Glomerular visceral epithelial cell (primary cell): ENCODE results near the gene C20orf96.
"Not testable (repeated sequence)": the region's sequence is repeated elsewhere in the genome, so short reads cannot be mapped to it uniquely, and the experiment has no call there.

Experiments used
- DNase-seq: peaks from one replicate; pipeline ENCODE4 v3.0.0-alpha.2; 2016; ENCODE audit errors: extremely low spot score

C20orf96 gene, protein sequence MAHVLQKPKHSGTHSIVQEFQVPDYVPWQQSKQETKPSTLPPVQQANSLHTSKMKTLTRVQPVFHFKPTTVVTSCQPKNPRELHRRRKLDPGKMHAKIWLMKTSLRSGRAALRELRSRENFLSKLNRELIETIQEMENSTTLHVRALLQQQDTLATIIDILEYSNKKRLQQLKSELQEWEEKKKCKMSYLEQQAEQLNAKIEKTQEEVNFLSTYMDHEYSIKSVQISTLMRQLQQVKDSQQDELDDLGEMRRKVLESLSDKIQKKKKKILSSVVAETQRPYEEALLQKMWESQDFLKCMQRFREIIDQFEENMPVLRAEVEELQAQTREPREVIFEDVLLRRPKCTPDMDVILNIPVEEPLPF

DNA sequence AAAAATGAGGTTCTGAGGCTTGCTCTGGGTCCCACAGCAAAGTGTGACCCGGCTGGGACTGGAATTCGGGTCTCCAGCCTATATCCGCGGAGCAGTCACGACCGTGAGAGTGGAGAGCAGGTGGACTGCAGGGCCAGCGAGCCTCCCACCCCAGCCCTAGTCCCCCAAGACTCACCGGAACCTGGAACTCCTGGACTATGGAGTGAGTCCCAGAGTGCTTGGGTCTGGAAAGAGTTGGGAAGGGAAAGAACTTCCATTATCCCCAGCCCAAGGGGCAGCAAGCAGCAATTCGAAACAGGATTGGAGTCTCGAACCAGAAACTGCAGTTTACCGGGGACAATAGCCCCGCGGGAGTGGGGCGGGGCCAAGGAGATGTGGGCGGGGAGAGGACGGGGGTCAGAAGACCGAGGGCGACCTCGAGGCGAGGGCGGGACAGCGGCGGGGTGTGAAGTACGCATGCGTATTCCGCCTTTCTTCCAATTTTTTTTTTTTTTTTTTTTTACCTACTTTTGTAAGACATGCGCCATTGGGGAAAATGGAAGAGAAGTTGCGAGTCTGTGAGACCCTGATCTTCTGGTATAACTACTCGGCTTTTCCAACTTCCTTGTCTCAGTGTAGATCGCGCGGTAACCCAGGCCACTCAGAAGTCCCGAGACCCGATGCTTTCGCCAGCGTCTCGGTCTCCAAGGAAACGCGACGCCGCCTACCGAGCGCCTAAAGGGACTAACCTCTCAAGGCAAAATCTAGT, at the start of gene C20orf96:
Gene C20orf96, minus strand, starts transcription at position 667 of the 748 bp plus-strand sequence. Its CDS starts 140 bp downstream, at position 527.
- peak; percentile 93 for DNase-seq

DNA sequence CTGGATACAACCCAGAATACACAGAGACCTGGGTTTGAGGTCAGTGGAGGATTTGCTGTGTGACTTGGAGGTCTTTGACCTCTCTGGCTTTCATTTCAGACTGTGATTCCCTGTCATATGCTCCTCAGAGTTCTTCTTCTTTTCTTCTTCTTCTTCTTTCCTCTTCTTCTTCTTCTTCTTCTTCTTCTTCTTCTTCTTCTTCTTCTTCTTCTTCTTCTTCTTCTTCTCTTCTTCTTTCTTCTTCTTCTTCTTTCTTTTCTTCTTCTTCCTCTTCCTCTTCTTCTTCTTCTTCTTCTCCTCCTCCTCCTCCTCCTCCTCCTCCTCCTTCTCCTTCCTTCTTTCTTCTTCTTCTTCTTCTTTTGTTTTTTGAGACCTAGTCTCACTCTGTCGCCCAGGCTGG, 45.5 kb upstream of the C20orf96 start:
- DNase-seq: not testable (repeated sequence)

DNA sequence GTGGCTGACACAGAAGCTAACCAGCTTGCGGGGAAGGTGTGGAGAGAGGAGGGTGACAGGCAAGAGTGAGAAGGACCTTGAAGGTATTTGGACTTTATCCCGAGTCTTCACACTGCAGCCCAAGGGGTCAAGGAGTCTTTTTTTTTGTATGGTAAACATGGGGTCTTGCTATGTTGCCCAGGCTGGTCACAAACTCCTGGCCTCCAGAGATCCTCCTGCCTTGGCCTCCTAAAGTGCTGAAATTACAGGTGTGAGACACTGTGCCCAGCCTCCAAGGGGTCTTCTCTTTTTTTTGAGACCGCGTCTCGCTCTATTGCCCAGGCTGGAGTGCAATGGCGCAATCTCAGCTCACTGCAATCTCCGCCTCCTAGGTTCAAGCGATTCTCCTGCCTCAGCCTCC, 44.0 kb upstream of the C20orf96 start:
- no peak for DNase-seq

DNA sequence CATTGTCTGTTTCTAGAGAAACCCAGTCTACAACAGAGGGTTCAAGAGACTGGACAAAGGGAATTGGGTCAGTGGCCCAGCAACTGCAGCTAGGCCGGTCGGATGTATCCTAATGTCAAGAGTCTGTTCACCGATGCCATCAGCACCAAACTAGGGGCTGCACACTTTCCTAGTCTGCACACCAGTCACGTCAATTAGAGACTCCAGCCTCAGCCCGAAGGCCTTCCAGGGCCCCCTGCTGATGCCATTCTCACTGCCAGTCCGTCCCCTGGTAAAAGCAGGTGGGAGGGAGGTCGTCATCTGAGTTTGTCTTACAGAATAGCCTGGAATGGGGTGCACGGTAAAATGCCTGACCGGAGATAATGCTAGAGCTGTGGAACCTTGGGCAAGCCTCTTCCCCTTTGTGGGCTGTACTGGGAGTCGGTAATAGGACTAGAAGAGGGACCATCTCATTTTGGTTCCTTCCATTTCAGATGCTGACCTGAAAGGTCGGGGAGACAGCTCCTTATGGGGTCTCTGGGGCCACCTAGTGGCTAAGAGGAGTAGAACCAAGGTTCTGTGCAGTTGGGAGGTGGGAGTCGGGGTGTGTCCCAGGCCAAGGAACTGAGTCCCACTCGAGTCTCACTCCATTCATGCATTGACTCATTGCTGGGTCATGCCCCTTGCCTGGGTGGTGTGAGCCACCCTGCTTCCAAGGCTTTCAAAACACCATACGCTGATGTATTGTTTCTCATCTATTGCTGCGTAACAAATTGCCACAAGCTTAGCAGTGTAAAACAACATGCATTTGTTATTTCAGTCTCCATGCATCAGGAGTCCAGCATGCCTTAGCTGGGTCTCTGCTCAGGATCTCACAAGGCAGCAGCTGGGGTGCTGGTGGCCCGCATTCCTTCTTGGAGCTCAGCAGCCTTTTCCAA, 39.9 kb upstream of the C20orf96 start:
- peak; percentile 73 for DNase-seq

DNA sequence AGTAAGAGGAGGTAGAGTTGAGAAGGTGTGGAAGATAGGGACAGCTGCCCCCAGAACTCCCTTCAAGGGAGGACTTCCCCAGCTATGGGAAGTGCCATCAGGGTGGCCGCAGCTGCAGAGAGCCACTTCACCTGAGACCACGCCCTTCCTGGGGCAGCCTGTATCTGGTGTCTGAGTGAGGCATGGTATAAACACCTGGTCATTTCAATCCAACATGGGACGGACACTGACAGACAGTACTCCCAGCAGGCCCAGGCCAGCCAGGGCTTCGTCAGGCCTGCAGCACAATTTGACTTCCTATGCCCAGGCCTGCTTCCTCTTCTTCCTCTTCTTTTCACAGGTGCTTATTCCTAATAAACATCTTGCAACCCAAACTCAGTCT, 39.3 kb upstream of the C20orf96 start:
- DNase-seq: no peak

DNA sequence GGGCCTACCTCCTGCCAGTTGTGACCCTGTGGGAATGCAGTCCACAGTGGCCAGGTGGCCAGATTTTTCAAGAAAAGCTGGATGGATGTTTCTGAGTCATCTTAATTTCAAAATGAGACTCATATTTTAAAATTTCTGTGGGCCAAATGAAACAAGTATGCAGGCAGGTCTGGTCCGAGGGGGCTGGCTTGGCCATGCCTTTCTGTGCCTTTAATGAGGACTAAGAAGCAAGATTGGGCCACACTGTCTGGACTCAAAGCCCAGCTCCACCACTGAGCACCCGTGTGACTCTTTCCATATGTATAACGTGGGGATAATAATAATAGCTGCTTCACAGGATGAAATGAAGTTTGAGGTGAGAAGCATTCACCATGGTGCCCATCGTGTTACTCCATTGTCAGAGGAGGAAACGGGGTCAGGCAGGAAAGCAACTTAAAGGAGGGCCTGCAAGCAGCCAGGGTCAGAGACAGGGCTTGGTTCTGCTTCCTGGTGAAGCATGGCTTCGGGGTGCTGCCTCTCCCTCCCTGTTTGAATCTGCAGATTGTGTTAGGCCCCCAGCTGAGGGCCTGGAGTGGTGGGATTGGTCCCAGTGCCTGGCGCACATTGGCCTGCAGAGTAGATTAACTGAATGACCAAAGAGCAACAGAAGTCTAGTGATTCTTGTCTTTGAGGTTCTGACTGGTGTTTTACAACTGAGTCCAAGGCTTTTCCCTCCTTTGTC, 38.6 kb upstream of the C20orf96 start:
- DNase-seq: peak; percentile 43

DNA sequence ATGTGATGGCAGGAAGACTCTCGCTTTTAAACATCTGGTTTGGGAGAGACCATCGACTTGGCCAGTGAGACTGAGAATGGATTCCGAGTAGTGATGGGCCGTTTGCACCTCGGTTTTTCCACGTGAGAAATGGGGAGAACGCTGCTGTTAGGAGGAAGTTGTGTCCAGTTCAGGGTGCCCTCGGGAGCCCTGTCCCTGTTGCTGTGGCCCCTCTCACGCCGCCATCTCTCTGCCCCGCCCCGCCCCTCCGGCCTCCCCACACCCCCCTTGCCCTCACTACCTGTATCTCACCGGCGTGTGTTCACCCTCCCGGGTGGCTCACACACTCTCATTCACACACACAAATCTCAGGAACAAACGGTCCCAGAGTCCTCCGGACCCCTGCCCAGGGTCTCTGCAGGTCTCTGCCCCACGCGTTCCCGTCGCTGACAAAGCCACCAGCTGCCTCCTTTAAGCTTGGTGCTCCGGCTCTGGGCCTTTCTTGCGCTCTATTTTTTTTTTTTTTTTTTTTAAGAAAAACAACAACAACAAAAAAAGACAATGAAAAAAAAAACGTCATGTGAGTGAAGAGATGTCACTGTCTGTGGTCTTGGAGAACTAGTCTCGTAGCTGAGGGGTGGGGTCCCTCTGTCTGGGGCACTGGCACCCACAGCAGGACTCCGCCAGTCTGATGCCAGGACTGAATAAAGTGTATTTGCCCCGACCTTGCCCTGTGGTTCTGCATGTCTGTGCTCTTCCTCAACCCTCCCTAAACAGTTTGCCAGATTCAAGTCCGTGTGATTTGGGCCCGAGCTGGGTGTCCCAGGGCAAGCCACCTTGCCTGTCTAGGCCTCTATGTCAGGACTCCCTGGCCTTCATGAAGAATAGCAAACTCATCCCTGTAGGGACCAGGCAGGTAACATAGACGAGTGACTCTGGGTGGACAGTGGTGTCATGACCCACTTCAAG, 37.8 kb upstream of the C20orf96 start:
- no peak for DNase-seq

DNA sequence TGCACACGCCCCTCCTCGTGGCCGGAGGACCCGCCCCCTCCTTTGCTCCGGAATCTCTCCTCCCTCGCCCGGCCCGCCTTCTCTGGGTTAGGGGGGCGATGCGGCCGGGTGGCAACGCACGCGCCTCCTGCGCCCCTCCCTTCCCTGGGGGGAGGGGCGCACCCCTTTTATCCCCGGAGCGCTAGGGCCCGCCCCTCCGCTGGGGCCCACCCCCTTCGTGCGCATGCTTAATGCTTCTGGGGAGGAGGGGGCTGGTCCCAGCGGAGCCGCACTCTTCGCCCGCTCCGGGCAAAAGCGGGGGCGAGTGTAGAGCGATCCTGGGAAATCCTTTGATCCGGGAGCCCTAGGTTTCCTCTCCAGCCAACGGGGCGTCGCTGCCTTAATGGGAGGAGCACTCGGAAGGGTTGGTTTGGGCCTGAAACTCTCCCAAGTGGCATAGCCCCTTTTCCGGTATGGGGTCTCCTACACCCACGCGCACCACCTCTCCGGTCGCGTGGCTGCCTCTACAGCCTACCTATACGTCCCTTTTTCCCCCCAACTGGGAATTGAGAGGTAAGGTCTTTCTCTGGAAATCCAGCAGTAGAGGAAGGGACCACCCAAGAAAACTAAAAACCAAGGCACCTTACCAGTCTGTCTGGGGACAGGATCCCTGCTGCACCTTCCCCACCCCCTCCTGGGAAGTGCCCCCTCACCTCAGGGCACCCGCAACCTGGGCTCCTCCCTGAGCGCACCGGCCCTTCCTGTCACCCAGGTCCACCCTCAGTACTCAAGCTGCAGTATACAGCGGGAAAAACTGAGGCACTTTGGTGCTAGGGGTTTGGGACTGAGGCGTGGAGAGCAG, 36.9 kb upstream of the C20orf96 start:
- DNase-seq: peak; percentile 96

DNA sequence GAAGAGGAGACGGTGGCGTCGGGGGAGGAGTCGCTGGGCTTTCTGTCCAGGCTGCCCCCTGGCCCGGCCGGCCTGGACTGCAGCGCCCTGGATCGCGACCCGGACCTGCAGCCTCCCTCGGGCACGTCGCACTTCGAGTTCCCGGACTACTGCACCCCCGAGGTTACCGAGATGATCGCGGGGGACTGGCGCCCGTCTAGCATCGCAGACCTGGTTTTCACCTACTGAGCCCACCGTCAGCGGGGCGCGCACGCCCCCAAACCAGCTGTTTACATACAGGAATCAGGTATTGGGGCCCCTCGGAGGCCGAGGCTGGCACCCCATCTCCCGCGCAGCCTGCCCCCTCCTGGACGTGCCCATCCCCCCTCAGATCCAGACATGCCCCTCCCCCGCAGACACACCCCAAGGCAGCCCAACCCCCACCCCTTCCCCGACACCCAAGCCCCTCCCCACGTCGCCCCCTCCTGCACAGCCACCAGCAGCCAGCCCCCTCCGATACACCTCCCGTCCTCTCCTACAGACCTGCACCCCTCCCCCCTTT, 36.2 kb upstream of the C20orf96 start:
- peak; percentile 59 for DNase-seq

DNA sequence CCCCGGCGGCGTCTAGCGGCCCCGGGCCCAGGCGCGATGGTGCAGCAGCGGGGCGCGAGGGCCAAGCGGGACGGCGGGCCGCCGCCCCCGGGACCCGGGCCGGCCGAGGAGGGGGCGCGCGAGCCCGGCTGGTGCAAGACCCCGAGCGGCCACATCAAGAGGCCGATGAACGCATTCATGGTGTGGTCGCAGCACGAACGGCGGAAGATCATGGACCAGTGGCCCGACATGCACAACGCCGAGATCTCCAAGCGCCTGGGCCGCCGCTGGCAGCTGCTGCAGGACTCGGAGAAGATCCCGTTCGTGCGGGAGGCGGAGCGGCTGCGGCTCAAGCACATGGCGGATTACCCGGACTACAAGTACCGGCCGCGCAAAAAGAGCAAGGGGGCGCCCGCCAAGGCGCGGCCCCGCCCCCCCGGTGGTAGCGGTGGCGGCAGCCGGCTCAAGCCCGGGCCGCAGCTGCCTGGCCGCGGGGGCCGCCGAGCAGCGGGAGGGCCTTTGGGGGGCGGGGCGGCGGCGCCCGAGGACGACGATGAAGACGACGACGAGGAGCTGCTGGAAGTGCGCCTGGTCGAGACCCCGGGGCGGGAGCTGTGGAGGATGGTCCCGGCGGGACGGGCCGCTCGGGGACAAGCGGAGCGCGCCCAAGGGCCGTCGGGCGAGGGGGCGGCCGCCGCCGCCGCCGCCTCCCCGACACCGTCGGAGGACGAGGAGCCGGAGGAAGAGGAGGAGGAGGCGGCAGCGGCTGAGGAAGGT, 35.5 kb upstream of the C20orf96 start:
- peak; percentile 69 for DNase-seq

DNA sequence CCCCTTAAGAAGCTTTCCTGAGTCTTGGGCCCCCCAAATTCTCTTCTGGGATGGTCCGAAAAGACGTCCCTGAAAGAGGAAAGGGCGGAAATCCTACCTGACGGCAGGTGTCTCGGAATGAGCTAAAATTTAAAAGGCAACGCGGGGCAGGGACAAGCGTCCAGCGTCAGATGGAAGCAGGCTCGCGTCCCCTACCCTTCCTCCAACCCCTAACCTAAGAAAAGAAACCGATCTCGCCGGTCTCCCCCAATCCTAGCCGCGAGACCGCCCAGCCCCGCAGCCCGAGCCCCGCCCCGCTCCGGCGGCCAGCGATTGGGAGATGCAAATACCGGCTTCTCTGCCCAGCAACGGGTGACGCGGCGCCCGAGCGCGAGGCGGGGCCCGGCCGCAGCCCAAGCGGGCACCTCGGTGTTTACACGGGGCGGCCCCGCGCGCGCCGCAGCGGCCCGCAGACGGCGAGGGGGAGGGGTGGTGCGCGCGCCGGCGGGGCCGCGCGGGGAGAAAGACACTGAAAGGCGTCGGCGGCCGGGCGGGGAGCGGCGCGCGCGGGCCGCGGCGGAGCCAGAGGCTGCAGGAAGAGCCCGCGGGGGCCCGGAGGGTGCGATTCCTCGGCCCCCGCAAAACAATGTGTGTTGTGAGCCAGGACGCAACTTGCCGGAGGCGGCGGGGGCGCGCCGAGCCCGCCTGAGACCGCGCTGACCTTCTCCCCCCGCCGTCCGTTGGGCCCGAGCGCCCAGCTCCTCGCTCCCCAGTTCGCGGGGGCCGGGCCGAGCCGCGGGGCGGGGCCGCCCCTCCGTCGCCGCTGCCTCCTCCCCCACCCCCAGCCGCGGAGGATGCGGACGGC, 34.7 kb upstream of the C20orf96 start, which contains the start of gene SOX12:
Gene SOX12, plus strand, starts transcription at position 508 of the 844 bp plus-strand sequence. CDS start 373 bp downstream, outside the sequence.
- peak; percentile 97 for DNase-seq

DNA sequence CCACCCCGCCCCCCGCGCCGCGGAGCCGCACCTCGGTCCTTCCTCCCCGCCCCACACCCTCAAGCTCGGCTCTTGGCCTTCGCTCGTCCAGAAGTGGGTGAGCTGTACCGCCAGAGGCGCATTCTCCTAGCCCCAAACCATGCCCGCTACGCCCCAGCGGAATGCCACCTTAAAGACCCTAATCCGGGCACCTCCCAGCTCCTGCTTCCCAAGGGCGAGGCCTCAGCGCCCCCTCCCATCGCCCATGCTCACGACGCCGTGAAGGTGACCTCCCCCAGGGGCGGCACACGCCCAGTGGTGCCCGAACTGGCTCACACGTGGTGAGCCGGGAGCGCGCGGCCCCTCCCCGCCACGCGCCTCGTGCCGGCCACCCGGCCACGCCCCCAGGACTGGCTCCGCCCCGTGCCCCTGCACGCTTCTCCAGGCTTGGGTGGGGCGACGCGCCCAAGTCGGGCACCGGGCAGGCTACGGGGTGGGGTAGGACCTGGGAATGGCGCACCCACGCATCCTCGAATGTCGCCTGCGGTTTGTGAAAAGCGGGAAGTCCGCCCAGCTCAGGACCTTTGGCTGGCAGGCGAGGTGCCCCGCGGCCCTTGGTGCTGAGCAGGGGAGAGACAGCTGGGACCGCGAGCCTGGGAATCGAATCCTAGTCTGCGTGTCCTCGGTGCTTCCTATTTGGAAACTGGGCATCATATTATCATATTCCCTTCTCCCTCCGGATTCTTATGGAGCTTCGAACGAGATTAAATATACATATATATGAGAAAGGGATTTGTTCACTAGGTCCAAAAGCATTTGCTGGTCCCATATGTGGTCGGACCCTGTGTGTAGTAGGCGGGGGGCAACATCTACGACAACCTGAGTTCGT, 33.9 kb upstream of the C20orf96 start:
- DNase-seq: peak; percentile 92

DNA sequence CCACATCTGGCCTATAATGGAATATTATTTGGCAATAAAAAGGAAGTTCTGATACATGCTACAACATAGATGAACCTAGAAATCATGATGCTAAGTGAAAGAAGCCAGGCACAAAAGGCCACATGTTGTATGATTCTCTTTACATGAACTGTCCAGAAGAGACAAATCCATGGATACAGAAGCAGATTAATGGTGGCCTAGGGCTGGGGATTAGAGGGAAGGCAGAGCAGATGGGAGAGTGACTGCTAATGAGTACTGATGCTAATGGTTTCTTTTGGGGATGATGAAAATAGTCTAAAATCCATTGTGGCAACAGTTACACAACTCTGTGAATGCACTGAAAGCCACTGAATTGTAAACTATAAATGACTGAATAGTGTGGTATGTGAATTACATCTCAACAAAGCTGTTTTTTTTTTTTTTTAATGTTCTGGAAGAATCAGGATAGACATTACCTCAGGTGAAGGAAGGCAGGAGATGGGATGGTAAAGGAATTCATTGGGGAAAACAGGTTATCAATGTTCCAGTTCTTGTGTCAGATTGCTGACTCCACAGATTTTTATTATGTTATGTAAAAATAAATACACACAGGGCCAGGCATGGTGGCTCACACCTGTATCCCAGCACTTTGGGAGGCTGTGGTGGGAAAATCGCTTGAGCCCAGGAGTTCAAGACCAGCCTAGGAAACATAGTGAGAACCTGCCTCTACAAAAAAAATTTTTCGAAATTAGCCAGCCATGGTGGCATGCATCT, 25.9 kb upstream of the C20orf96 start:
- no peak for DNase-seq

DNA sequence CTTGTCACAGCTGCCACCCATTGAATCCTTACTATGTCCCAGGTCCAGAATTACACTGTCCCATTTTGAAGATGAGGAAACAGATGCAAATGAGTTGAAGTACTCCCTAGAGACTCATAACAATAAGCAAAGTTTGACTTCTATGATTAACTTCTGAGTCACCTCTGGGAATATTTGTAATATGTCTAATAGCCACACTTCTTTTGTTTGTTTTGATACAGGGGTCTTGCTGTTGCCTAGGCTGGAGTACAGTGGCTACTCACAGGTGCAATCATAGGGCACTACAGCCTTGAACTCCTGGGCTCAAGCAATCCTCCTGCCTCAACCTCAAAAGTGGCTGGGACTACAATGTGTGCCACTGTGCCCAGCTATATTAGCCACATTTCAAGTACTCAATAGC, 23.4 kb upstream of the C20orf96 start:
- DNase-seq: peak; percentile 53

DNA sequence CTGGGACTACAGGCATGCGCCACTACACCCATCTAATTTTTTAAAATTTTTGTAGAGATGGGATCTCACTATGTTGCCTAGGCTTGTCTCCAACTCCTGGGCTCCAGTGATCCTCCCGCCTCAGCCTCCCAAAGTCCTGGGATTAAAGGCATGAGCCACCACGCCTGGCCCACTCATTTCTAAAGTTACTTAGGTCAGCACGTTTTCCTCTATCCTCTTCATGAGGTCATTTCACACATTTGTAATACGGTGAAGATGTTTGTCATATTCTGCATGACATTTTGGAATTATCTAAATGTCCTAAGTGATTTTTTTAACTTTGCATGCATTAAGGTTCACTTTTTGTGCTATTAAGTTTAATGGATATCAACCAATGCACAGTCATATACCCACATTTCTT, 22.9 kb upstream of the C20orf96 start:
- no peak for DNase-seq

DNA sequence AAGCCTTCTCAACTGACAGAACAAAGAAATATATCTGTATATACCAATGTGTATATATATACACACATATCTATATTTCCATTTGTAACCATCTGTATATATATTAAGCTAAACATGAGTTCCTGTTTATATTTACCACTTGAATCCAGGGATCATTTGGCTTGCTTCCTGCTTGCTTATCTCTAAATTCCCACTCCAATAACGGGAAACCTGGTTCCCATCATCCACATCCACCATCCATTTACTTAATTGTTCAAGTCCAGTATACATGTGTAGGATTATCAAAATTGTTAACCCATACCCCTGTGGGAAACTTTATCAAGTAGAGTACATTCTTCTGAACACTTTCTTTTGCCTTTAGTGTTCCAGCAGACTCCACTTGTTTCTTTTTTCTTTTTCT, 22.3 kb upstream of the C20orf96 start:
- no peak for DNase-seq
